ENCODE results near the gene MYH8. TPM values are rescaled to one million over a fixed set of nuclear protein-coding genes. Genes with fewer than 3 reads are reported as not detected.

MYH8 gene
- total RNA-seq, 6 experiments from 2014 or later: not detected

GRCh38 chr17:10380631-10381408 is 40.9 kb downstream of the MYH8 start:
- Histone ChIP-seq H3K4me3 (no peak overlapping the region), H3K27me3 (no peaks in the 10 kb centered on the region), H3K9me3 (no peaks in the 10 kb centered on the region), H3K4me1 (no peaks in the 10 kb centered on the region), H3K27ac (no peak overlapping the region), H3K36me3 (no peaks in the 10 kb centered on the region)
- ATAC-seq: no peak
- 65% methylated on average over 3 of the region's 3 CpGs for WGBS (ENCODE audit: insufficient coverage, low coverage, low lambda C conversion rate, missing lambda C conversion rate)
- TF ChIP-seq POLR2A (IDR thresholded peaks at IDR 0.05): no peak
- TF ChIP-seq, protein P1, sequence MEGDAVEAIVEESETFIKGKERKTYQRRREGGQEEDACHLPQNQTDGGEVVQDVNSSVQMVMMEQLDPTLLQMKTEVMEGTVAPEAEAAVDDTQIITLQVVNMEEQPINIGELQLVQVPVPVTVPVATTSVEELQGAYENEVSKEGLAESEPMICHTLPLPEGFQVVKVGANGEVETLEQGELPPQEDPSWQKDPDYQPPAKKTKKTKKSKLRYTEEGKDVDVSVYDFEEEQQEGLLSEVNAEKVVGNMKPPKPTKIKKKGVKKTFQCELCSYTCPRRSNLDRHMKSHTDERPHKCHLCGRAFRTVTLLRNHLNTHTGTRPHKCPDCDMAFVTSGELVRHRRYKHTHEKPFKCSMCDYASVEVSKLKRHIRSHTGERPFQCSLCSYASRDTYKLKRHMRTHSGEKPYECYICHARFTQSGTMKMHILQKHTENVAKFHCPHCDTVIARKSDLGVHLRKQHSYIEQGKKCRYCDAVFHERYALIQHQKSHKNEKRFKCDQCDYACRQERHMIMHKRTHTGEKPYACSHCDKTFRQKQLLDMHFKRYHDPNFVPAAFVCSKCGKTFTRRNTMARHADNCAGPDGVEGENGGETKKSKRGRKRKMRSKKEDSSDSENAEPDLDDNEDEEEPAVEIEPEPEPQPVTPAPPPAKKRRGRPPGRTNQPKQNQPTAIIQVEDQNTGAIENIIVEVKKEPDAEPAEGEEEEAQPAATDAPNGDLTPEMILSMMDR (IDR thresholded peaks at IDR 0.05): no peak
- DNase-seq: no peak
- intact Hi-C loops (cut with DNase I): no loop called here

DNA sequence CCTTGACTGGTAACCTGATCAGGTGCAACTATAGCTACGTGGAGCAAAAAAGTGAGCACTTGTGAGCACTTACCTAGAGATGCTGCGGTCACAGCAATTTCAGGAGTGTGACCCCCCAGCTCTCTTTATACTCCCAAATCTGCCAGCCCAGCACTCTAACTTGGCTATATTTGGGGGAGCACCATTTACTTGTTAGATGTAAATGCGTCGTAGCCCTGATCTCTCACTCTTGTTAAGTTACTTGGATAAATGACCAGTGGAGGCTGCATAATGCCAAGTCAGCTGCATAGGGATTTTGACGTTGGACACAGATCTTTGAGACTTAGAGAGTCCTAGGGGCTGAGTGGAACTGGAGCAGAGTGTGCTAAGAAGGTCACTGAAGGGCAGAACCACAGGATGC is 48.8 kb downstream of the MYH8 start, which contains the start of gene MYH13:
MYH13 (minus strand) TSS at position 101 of the 400 bp plus-strand sequence. CDS start 8,476 bp downstream, outside the sequence.
- no peaks in the 10 kb centered on the region for H3K4me1 ChIP-seq
- no peak within 1 kb of the TSS for H3K4me3 ChIP-seq
- no peak for DNase-seq
- no peaks in the 10 kb centered on the region for H3K27me3 ChIP-seq
- WGBS (ENCODE audit: insufficient coverage, low coverage, low lambda C conversion rate, missing lambda C conversion rate): 58% methylated on average over 5 of the region's 5 CpGs
- intact Hi-C loops (cut with DNase I): no loop called here
- TF ChIP-seq, protein P1 (IDR thresholded peaks at IDR 0.05): no peak
- no peak for TF ChIP-seq POLR2A (IDR thresholded peaks at IDR 0.05)
- no peak within 1 kb of the TSS for H3K27ac ChIP-seq
- no peaks in the 10 kb centered on the region for H3K9me3 ChIP-seq
- no peaks in the 10 kb centered on the region for H3K36me3 ChIP-seq
- no peak for ATAC-seq

DNA sequence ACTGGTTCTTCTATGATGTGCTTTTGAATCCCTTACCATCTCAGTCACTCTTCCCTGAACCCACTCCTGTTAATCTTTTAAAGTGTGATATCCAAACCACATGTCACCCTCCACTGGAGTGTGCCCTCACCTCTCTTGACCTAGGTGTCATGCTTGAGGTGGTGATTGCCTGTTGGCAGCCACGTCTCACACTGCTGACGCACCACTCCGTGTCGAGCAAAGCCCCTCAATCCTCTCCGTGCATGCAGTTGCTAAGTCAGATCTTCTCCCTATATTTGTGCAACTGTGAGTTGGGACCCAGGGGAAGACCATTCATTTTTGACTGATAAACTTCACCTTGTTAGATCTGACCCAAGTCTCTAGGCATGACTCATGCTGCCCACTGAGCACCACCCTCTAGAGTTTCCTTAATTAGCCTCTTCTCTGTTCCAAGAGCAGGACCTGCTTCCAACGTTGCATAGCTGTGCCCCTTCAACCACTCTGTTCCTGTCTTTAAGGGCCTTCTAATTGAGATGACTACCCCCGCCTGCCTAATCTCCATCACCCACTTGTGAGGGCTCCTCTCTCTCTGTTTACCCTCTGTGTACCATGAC is 51.6 kb downstream of the MYH8 start:
- DNase-seq (no peak), ATAC-seq (no peak)
- H3K4me3 ChIP-seq: no peak overlapping the region
- no peaks in the 10 kb centered on the region for H3K27me3 ChIP-seq
- H3K36me3 ChIP-seq: no peaks in the 10 kb centered on the region
- no peaks in the 10 kb centered on the region for H3K4me1 ChIP-seq
- 24% methylated on average over 6 of the region's 7 CpGs for WGBS (ENCODE audit: insufficient coverage, low coverage, low lambda C conversion rate, missing lambda C conversion rate)
- no peak for TF ChIP-seq POLR2A (IDR thresholded peaks at IDR 0.05)
- TF ChIP-seq, protein P1 (IDR thresholded peaks at IDR 0.05): no peak
- intact Hi-C loops (cut with DNase I): no loop called here
- no peak overlapping the region for H3K27ac ChIP-seq
- H3K9me3 ChIP-seq: no peaks in the 10 kb centered on the region

DNA sequence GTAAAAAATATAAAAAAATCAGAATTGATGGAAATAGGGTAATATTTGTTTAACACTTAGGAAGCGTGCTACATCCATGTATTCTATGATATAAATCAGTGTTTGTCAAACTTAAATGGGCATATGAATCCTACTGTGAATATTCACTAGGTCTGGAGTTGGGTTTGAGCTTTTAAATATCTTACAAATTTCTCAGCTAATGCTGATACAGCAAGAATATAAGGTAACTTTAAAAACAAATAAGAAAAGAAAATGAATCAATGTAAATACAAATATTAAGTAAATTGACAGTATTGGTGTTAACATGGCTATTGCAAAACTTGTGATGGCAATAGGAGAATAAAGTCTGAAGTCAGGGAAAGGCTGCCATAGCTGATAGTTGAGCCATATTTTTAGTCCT is 52.5 kb downstream of the MYH8 start:
- DNase-seq: no peak
- TF ChIP-seq, protein P1 (IDR thresholded peaks at IDR 0.05): no peak
- no peak for TF ChIP-seq POLR2A (IDR thresholded peaks at IDR 0.05)
- no peaks in the 10 kb centered on the region for H3K9me3 ChIP-seq
- H3K27me3 ChIP-seq: no peaks in the 10 kb centered on the region
- H3K27ac ChIP-seq: no peak overlapping the region
- no peak for ATAC-seq
- 38% methylated on average over 1 of the region's 1 CpG for WGBS (ENCODE audit: insufficient coverage, low coverage, low lambda C conversion rate, missing lambda C conversion rate)
- H3K4me3 ChIP-seq: no peak overlapping the region
- intact Hi-C loops (cut with DNase I): no loop called here
- no peaks in the 10 kb centered on the region for H3K36me3 ChIP-seq
- no peaks in the 10 kb centered on the region for H3K4me1 ChIP-seq
